Measurements from ENCODE around the gene CDC40. TPM values are rescaled to one million over a fixed set of nuclear protein-coding genes. Genes with fewer than 3 reads are reported as not detected.

CDC40 gene
- 32.5 and 36.2 TPM in 2 replicates for total RNA-seq (2014; rRNA removed; shearing (Covaris generic))

DNA sequence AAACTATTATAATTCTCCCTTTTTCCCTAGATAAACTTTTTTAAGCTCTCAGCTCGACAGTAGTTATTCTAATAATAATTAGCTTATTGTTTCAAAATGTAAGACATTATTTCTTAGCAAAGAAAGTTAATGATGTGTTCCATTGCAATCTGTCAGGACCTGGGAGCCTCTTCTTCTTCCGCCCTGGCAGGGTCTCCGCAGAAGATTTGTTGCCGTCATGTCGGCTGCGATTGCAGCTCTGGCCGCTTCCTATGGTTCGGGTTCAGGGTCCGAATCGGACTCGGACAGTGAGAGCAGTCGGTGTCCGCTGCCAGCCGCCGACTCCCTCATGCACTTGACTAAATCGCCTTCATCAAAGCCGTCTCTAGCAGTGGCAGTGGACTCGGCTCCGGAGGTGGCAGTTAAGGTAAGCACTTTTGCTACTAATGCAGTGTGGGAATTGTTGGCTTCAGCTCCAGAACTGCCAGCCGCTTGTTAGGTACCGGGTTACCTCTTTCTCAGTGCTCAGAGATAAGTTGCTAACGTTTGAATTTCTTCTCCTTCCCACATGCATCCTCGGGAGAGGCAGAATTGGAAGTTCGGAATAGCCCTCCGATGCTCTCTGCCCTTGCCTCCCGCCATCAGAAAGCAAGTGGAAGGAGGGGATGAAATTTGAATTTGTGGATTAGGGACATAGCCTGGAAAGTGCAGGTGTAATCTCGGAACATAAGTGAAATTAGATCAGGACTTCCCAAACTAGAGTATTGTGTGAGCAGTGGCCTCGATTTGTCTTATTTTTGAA is at the start of gene CDC40:
Gene CDC40 (plus strand): TSS at position 200 of the 781 bp plus-strand sequence. CDS start 18 bp downstream, at position 218.
- peak within 1 kb of the TSS; percentile 92 for H3K27ac ChIP-seq
- peaks cover 9% of the 10 kb centered on the region for H3K4me1 ChIP-seq (replicated peaks)
- no peaks in the 10 kb centered on the region for H3K9me3 ChIP-seq (replicated peaks)
- peak within 1 kb of the TSS; percentile 68 for H3K4me3 ChIP-seq
- peak in 1 of 2 experiments; percentile 52 for DNase-seq (ENCODE audit: low read depth in 1 of 2, low spot score in 2 of 2)
- H3K36me3 ChIP-seq = peaks cover 7% of the 10 kb centered on the region
- no peaks in the 10 kb centered on the region for H3K27me3 ChIP-seq (replicated peaks)

DNA sequence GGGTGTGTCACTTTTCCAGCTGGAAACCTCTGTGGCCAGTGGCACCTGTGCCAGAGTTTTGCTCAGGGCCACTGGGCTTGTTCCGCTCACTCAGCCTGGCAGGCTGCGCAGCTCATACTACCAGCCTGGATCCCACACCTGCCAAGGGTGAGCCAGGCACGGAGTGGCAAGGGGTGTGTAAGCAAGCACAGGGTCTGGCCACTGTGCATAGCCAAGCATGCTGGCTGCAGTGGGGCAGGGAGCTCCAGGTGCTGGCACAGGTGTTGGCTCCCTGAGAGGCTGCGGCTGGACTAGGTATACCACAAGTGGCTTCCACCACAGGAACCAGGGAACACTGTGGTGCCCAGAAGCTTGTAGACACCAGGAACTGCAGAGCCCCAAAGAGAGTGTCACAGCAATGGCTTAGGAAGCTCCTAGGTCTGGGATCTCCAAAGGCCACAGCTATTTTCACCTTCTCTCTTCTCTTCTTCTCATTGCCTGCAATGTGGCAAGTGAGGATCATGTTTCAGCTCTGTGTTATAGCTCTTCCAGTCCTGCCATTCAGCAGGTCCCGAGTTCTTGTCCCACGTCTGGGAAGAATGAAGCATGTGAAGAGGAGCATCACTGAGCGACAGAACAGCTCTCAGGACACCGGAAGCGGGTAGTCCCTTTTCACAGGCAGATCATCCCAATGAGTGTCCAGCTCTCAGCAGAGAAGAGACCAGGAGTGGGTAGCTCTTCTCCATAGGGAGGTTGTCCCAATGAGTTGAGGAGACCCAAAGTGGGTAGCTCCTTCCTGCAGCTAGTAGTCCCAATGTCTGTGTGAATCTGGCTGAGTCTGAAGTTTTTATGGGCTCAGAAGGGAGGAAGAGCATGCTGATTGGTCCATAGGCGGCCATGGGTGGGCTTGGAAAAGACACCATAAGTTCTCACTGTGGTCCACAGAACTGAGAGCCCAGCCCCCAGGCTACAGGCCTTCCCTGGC is 42.0 kb upstream of the CDC40 start:
- H3K9me3 ChIP-seq (replicated peaks) = no peaks in the 10 kb centered on the region
- no peak overlapping the region for H3K4me3 ChIP-seq
- no peak for DNase-seq (ENCODE audit: low read depth in 1 of 2, low spot score in 2 of 2)
- no peaks in the 10 kb centered on the region for H3K27me3 ChIP-seq (replicated peaks)
- H3K36me3 ChIP-seq = no peaks in the 10 kb centered on the region
- H3K4me1 ChIP-seq (replicated peaks) = peaks cover 8% of the 10 kb centered on the region; the same call in 1 of the 2 replicates
- H3K27ac ChIP-seq = no peak overlapping the region

DNA sequence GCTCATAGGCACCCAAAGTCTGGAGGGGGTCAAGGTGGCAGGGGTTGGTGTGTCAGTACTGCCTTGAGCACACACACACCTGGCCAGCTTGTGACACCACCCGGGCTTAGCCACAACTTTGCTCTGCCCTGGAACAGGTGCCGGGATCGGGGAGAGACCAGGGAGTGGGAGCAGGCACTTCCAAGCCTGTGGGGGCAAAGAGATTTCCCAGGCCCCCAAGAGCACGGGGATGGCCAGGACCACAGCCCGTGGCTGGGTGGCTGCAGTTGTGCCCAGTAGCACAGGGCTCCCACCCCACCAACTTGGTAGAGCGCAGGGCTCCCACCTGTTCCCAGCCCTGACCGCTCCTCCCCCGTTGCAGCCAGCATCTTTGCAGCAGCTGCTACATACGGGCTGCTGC is 41.2 kb upstream of the CDC40 start:
- H3K27me3 ChIP-seq (replicated peaks) = no peaks in the 10 kb centered on the region
- peaks cover 8% of the 10 kb centered on the region; the same call in 1 of the 2 replicates for H3K4me1 ChIP-seq (replicated peaks)
- no peak overlapping the region for H3K4me3 ChIP-seq
- H3K9me3 ChIP-seq (replicated peaks) = no peaks in the 10 kb centered on the region
- DNase-seq (ENCODE audit: low read depth in 1 of 2, low spot score in 2 of 2) = no peak
- H3K27ac ChIP-seq = no peak overlapping the region
- no peaks in the 10 kb centered on the region for H3K36me3 ChIP-seq

DNA sequence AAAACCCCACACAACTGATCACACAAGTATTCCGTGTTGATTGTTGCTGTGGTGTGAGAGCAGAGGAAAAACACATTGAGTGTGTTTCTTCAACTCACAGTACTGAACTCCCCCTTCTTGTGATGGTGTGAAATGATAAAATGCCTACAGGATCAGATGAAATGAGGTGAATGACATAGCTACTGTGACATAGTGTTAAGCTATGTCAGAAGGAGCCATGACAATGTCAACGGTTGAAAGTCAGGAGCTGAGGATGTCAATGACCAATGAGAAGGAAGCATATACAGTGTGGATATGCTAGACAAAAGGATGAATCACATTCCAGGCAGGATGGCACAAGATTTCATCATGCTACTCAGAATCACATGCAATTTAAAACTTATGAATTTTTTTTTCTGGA is 39.6 kb upstream of the CDC40 start:
- Histone ChIP-seq H3K27ac (peak overlapping the region; percentile 54), H3K36me3 (no peaks in the 10 kb centered on the region), H3K9me3 (replicated peaks) (no peaks in the 10 kb centered on the region), H3K27me3 (replicated peaks) (no peaks in the 10 kb centered on the region), H3K4me3 (no peak overlapping the region), H3K4me1 (replicated peaks) (peaks cover 8% of the 10 kb centered on the region; the same call in 1 of the 2 replicates)
- DNase-seq (ENCODE audit: low read depth in 1 of 2, low spot score in 2 of 2) = peak in 1 of 2 experiments; percentile 31

DNA sequence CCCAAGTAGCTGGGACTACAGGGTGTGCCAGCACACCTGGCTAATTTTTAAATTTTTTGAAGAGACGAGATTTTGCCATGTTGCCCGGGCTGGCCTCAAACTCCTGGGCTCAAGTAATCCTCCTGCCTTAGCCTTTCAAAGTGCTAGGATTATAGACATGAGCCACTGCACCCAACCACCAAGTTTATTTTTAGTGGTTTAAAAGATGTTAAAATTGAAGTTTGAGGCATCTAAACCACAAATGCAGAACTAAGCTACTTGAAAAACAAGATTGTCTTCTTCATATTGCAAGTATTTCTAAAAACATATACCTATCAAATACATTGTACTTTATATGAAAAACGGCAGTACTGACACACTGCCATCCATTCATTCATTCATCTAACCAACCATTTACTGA is 32.4 kb upstream of the CDC40 start:
- H3K4me3 ChIP-seq = no peak overlapping the region
- no peaks in the 10 kb centered on the region for H3K27me3 ChIP-seq (replicated peaks)

DNA sequence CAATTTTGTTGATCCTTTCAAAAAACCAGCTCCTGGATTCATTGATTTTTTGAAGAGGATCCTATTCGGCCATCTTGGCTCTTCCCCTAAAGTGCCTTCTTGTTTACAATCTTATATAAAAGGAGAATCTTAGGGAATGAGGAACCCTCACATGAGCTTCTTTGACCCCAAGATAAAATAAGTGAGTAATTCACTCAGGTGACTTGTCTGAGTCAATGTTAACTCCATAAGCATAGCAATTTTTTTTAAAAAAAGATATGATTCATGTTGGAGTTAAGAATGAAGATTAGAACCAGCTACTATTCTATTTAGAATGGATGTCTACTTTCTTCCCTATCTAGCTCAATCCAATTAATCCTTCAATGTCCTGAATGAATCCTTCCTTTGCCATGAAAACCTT is 21.7 kb upstream of the CDC40 start:
- Histone ChIP-seq H3K4me1 (replicated peaks) (no peaks in the 10 kb centered on the region), H3K4me3 (no peak overlapping the region), H3K27me3 (replicated peaks) (no peaks in the 10 kb centered on the region), H3K9me3 (replicated peaks) (no peaks in the 10 kb centered on the region), H3K36me3 (no peaks in the 10 kb centered on the region), H3K27ac (no peak overlapping the region)
- no peak for DNase-seq (ENCODE audit: low read depth in 1 of 2, low spot score in 2 of 2)

More for the DNA sequence above, 32.4 kb upstream of the CDC40 start:
- no peak overlapping the region for H3K27ac ChIP-seq
- H3K4me1 ChIP-seq (replicated peaks) = no peaks in the 10 kb centered on the region
- DNase-seq (ENCODE audit: low read depth in 1 of 2, low spot score in 2 of 2) = no peak
- no peaks in the 10 kb centered on the region for H3K36me3 ChIP-seq
- no peaks in the 10 kb centered on the region for H3K9me3 ChIP-seq (replicated peaks)

DNA sequence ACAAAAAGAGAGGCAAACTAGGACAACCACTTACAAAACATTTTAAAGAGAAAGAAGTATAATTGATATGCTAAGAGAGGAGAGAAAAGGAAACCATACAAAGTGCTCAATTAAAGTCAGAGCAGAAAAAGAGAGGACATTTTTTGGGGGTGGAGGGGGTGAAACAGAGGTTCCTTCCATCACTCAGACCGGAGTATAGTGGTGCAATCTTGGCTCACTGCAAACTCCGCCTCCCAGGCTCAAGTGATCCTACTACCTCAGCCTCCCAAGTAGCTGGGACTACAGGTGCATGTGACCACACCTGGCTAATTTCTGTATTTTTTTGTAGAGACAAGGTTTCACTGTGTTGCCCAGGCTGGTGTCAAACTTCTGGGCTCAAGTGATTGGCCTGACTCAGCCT is 10.1 kb upstream of the CDC40 start:
- Histone ChIP-seq H3K4me1 (replicated peaks) (no peaks in the 10 kb centered on the region), H3K4me3 (no peak overlapping the region), H3K27me3 (replicated peaks) (no peaks in the 10 kb centered on the region), H3K9me3 (replicated peaks) (no peaks in the 10 kb centered on the region), H3K36me3 (no peaks in the 10 kb centered on the region), H3K27ac (no peak overlapping the region)
- no peak for DNase-seq (ENCODE audit: low read depth in 1 of 2, low spot score in 2 of 2)

DNA sequence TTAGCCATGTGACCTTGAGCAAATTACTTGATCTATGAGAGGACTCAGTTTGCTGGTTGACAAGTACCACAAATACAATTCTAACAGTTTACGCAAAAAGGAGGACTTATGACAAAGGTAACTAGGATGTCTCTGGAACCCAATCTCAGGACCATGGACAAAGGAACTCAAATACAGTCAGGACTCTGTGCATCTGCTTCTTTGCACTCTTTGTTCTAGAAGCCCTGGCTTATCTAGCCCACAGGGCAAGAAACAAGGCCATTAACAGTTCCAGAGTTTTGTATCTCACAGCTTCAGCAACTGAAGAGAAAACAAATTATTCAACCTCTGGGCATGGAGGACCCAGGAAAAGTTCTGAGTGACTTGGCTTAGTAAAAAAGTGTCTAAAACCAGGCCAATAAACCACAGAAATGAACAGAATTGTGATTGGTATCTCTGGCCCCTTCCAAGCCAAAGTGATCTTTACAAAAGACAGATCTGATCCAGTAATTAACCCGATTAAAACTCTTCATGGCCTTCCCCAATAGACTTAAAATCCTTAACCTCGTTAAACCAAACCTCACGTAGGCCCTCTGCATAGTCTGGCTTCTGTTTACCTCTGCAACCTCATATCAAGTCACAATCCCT is 6.6 kb upstream of the CDC40 start:
- H3K27me3 ChIP-seq (replicated peaks) = no peaks in the 10 kb centered on the region
- H3K9me3 ChIP-seq (replicated peaks) = no peaks in the 10 kb centered on the region
- no peaks in the 10 kb centered on the region for H3K36me3 ChIP-seq
- no peak overlapping the region for H3K27ac ChIP-seq
- H3K4me1 ChIP-seq (replicated peaks) = no peaks in the 10 kb centered on the region; the same call in 1 of the 2 replicates
- H3K4me3 ChIP-seq = no peak overlapping the region
- DNase-seq (ENCODE audit: low read depth in 1 of 2, low spot score in 2 of 2) = no peak

DNA sequence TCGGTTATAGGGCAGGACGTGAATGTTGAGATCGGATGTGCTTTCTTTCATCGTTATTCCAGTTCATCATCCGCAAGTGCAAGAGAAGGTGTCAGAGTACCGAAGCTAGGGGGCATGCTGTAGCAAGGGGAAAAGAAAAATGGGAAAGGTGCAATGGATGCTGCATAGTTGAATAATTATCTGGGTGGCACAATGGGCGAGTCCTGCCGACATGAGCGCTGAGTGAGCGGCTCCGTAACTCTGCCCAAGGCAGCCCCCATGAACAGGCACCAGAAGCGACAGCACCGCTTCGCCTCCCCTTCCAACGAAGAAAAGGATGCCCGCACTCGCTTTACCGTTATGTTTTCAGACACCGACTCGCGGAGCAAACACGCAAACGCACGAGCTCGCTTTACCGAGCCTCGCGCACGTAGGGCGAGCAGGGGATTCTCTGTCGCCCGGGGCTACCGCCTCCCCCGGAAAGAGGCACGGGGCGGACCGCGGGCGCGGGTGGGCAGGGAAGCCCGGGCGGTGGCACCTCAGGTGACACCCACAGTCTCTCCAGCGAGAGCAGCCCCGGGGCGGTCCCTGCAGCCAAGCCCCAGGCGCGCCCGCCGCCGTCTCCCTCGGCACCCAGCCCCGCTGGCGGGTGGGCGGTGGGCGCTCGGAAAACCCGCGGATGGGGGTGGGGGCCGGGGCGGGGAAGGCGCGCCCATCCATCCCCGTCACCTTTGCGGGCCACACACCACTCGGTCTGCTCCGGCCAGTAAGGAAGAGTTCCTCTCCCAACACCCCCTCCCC is 1.4 kb upstream of the CDC40 start:
- DNase-seq (ENCODE audit: low read depth in 1 of 2, low spot score in 2 of 2) = peak; percentile 53 to 72
- Histone ChIP-seq H3K4me3 (peak overlapping the region; percentile 68), H3K27ac (peak overlapping the region; percentile 92), H3K9me3 (replicated peaks) (no peaks in the 10 kb centered on the region), H3K27me3 (replicated peaks) (no peaks in the 10 kb centered on the region), H3K36me3 (peaks cover 7% of the 10 kb centered on the region), H3K4me1 (replicated peaks) (peaks cover 9% of the 10 kb centered on the region)

DNA sequence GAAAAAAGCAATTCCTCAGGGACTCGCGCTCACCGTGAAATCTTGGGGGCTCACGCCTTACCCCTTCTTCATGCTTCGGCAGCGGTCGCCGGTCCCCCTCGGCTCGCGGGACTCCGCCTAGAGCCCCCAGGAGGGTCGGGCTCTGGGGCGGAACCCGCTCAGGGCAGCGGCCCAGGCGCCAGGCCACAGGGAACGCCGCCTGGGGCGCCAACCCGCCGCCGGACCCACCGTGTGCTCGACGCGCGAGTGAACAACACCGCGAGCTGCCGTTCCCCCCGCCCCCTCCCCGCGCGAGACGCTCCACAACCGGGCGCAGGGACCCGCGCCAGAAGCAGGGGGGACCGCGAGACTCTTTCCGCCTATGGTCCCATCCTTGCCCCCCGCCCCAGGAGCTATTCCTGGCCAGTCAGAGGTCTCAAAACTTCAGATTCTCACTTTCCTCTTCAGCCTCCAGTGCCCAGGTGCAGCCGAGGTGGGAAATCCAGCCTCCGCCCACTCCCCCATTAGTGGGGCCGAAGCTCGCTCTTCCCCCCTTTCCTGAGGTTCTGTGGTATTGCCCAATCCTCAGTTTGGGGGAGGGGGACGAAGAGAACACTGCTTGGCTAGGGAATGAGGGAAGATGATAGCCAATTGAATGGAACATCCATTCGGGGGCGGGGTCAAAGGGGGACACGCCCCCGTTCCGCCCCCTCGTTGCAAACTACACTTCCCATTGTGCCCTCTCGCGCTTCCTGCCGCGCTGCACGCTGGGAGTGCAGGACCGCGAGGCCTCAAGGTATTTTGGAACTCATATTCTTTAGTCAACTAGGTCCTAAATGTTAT is 610 bp upstream of the CDC40 start, which contains the start of gene WASF1:
Gene WASF1 (minus strand): TSS at position 265 of the 822 bp plus-strand sequence. CDS start 52,069 bp downstream, outside the sequence.
- no peaks in the 10 kb centered on the region for H3K27me3 ChIP-seq (replicated peaks)
- no peaks in the 10 kb centered on the region for H3K9me3 ChIP-seq (replicated peaks)
- H3K4me3 ChIP-seq = peak within 1 kb of the TSS; percentile 68
- DNase-seq (ENCODE audit: low read depth in 1 of 2, low spot score in 2 of 2) = peak; percentile 96 to 99
- peaks cover 7% of the 10 kb centered on the region for H3K36me3 ChIP-seq
- H3K4me1 ChIP-seq (replicated peaks) = peaks cover 9% of the 10 kb centered on the region
- peak within 1 kb of the TSS; percentile 92 for H3K27ac ChIP-seq

DNA sequence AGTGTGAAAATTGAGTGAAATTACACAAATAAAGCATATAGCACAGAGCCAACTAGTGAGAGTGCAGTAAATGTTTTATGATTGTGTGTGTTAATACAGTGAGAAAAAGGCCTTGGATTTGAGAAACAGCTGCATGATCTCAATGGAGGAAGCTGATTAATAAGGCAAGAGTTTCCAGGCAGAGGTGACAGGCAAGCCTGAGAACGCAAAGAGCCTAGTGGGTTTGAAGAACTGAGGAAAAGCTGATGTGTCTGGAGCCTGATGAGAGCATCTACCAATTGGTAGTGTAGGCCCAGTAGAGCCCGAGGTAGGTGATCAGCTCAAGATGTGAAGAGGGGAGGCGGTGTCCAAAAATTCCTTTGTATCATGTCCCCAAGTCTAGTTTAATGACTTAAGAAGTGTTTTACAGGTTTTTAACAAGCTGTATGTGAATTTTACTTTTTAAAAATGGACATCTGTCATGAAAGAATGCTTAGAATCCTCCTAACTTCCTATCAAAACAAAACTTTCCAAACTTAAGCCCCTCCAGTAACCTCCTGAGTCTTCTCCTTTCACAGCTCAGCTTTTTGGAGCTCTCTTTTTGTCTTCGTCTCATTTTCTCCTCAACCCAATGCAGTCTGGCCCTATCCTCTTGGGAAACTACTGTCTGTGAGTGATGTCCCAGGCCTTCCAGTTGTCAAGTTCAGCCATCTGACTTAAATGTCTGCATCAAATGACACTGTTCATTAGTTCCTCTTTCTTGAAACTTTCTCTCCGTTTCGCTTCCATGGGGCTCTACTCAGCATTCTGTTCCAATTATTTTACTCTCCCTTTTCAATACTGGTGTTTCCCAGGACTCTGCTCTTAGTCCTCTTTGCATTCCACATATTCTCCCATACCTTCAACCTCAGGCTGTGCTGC is 1.2 kb downstream of the CDC40 start:
- peaks cover 9% of the 10 kb centered on the region for H3K4me1 ChIP-seq (replicated peaks)
- no peaks in the 10 kb centered on the region for H3K9me3 ChIP-seq (replicated peaks)
- H3K27ac ChIP-seq = no peak overlapping the region
- H3K27me3 ChIP-seq (replicated peaks) = no peaks in the 10 kb centered on the region
- H3K36me3 ChIP-seq = peaks cover 7% of the 10 kb centered on the region
- peak overlapping the region; percentile 68 for H3K4me3 ChIP-seq
- DNase-seq (ENCODE audit: low read depth in 1 of 2, low spot score in 2 of 2) = no peak
